H1 (cell line): ENCODE data around the gene SND1. TPM values are rescaled to one million over a fixed set of nuclear protein-coding genes. Genes with fewer than 3 reads are reported as not detected.

Source experiments
- CTCF ChIA-PET: fragments of 300-600 bp; sonication (Branson Sonifier 250); formaldehyde crosslinking; loops from one replicate; lab custom pipeline; 2021; ENCODE audit not compliant: partially characterized antibody; lab: Charles Lee
- POLR2A ChIA-PET: fragments of 300-600 bp; sonication (Branson Sonifier 250); formaldehyde crosslinking; loops from one replicate; lab custom pipeline; 2021; ENCODE audit warnings: inconsistent platforms; ENCODE audit not compliant: partially characterized antibody; lab: Charles Lee
- DNase-seq, 2 experiments: peaks; one replicate each; pipeline versions ENCODE4 v3.0.0 to v3.0.0-alpha.2; 2010 to 2022; ENCODE audit warnings: low spot score in 2 of 2, low read depth in 1 of 2, mixed read lengths in 1 of 2
- FAIRE-seq: peaks from 2 replicates; lab custom pipeline; 2011; peaks lifted over from hg19 to GRCh38; lab: Jason Lieb, UNC
- H2AFZ ChIP-seq: 2 replicates; pipeline ENCODE4 v1.8.1; 2012; ENCODE audit warnings: low read length, inconsistent platforms
- H2AK5ac ChIP-seq: 2 replicates; pipeline ENCODE4 v1.6.1; 2013; ENCODE audit warnings: low read depth, low read length
- H2BK120ac ChIP-seq: replicated peaks from 2 replicates; pipeline ENCODE3; 2013; ENCODE audit warnings: low read depth, low read length, inconsistent platforms
- H2BK12ac ChIP-seq: 2 replicates; pipeline ENCODE4 v1.6.1; 2013; ENCODE audit warnings: low read depth, low read length
- H2BK15ac ChIP-seq: 2 replicates; pipeline ENCODE4 v1.6.1; 2013; ENCODE audit warnings: low read length
- H2BK20ac ChIP-seq: 2 replicates; pipeline ENCODE4 v1.6.1; 2013; ENCODE audit warnings: low read length
- H2BK5ac ChIP-seq: 2 replicates; pipeline ENCODE4 v1.6.1; 2013; ENCODE audit warnings: low read depth, low read length
- H3K14ac ChIP-seq: 2 replicates; pipeline ENCODE4 v1.6.1; 2013; ENCODE audit warnings: inconsistent platforms; ENCODE audit not compliant: insufficient read length
- H3K18ac ChIP-seq: 2 replicates; pipeline ENCODE4 v1.6.1; 2013; ENCODE audit warnings: low read length; ENCODE audit errors: extremely low read depth
- H3K23ac ChIP-seq: 2 replicates; pipeline ENCODE4 v1.6.1; 2013; ENCODE audit warnings: inconsistent platforms; ENCODE audit not compliant: insufficient read length
- H3K23me2 ChIP-seq: 2 replicates; pipeline ENCODE4 v1.6.1; 2013; ENCODE audit warnings: low read depth, low read length
- H3K27ac ChIP-seq: 2 replicates; pipeline ENCODE4 v1.6.1; 2011; ENCODE audit warnings: low read depth, low read length, inconsistent platforms
- H3K27me3 ChIP-seq, 4 experiments: replicated peaks in 1 of 4; 1 replicate in 1 of 4; 2 replicates in 3 of 4; pipeline versions ENCODE4 v1.6.1 to v1.8.1; 2011 to 2013; ENCODE audit warnings: low read length in 3 of 4, mild to moderate bottlenecking in 3 of 4, inconsistent platforms in 2 of 4, mixed read lengths in 2 of 4, moderate library complexity in 1 of 4; ENCODE audit not compliant: control insufficient read depth in 3 of 4, insufficient read depth in 3 of 4; ENCODE audit errors: extremely low read depth in 1 of 4
- H3K36me3 ChIP-seq, 4 experiments: 2 replicates each; pipeline versions ENCODE4 v1.6.1 to v1.8.1; 2011 to 2013; ENCODE audit warnings: mild to moderate bottlenecking in 4 of 4, low read length in 3 of 4, moderate library complexity in 2 of 4, control low read depth in 1 of 4, inconsistent platforms in 1 of 4; ENCODE audit not compliant: insufficient read depth in 4 of 4, control insufficient read depth in 2 of 4
- H3K4ac ChIP-seq: replicated peaks from 2 replicates; pipeline ENCODE3; 2013; ENCODE audit warnings: low read length, low read depth, mixed read lengths, inconsistent platforms; ENCODE audit not compliant: insufficient read length
- H3K4me1 ChIP-seq, 4 experiments: replicated peaks in 1 of 4; 1 replicate in 1 of 4; 2 replicates in 3 of 4; pipeline versions ENCODE4 v1.6.1 to v1.8.1; 2011 to 2013; ENCODE audit warnings: low read length in 3 of 4, inconsistent platforms in 2 of 4, mixed read lengths in 1 of 4; ENCODE audit not compliant: insufficient read depth in 4 of 4, control insufficient read depth in 3 of 4
- H3K4me2 ChIP-seq, 2 experiments: 2 replicates each; pipeline versions ENCODE4 v1.6.1 to v1.8.1; 2011 to 2013; ENCODE audit warnings: low read depth in 2 of 2, low read length in 2 of 2, control low read depth in 1 of 2, inconsistent platforms in 1 of 2, mild to moderate bottlenecking in 1 of 2; ENCODE audit not compliant: insufficient read depth in 1 of 2
- H3K4me3 ChIP-seq, 4 experiments: fragments of 200-600, 300-600 bp in 1 of 4; sonication (generic), shearing (Covaris generic), sonication (Bioruptor Twin) in 1 of 4; 2 replicates each; pipeline versions ENCODE4 v1.5.1 to v1.8.1; 2011 to 2016; ENCODE audit warnings: low read length in 4 of 4, low read depth in 3 of 4, control low read depth in 2 of 4, inconsistent platforms in 2 of 4, mild to moderate bottlenecking in 2 of 4, mixed read lengths in 1 of 4, moderate library complexity in 1 of 4; ENCODE audit not compliant: insufficient read depth in 2 of 4; ENCODE audit errors: extremely low read depth in 1 of 4
- H3K56ac ChIP-seq: replicated peaks from 2 replicates; pipeline ENCODE3; 2013; ENCODE audit warnings: low read depth, mild to moderate bottlenecking, mixed read lengths, low read length, inconsistent platforms; ENCODE audit not compliant: insufficient read length
- H3K79me1 ChIP-seq: 2 replicates; pipeline ENCODE4 v1.6.1; 2013; ENCODE audit warnings: low read depth, low read length, control low read depth
- H3K79me2 ChIP-seq, 2 experiments: 2 replicates each; pipeline versions ENCODE4 v1.6.1 to v1.8.1; 2012 to 2013; ENCODE audit warnings: low read length in 2 of 2, mild to moderate bottlenecking in 2 of 2, inconsistent platforms in 1 of 2; ENCODE audit not compliant: insufficient read depth in 2 of 2, control insufficient read depth in 1 of 2
- H3K9ac ChIP-seq, 4 experiments: replicated peaks in 1 of 4; 1 replicate in 1 of 4; 2 replicates in 3 of 4; pipeline versions ENCODE4 v1.6.1 to v1.8.1; 2011 to 2013; ENCODE audit warnings: low read depth in 3 of 4, low read length in 3 of 4, control low read depth in 2 of 4, mild to moderate bottlenecking in 2 of 4, moderate library complexity in 2 of 4, inconsistent platforms in 1 of 4; ENCODE audit errors: extremely low read depth in 1 of 4
- H3K9me3 ChIP-seq, 2 experiments: 2 replicates each; pipeline versions ENCODE4 v1.6.1 to v1.8.1; 2012 to 2013; ENCODE audit warnings: mild to moderate bottlenecking in 2 of 2, moderate library complexity in 2 of 2, control low read depth in 1 of 2, inconsistent platforms in 1 of 2, low read depth in 1 of 2, low read length in 1 of 2, mixed read lengths in 1 of 2; ENCODE audit not compliant: insufficient read depth in 2 of 2
- H4K20me1 ChIP-seq, 2 experiments: replicated peaks in 1 of 2; 2 replicates each; pipeline versions ENCODE3 to v1.8.1; 2011 to 2013; ENCODE audit warnings: inconsistent platforms in 2 of 2, low read length in 2 of 2, mild to moderate bottlenecking in 1 of 2; ENCODE audit not compliant: insufficient read depth in 2 of 2, control insufficient read depth in 1 of 2
- H4K5ac ChIP-seq: 2 replicates; pipeline ENCODE4 v1.6.1; 2013; ENCODE audit warnings: low read length, low read depth, mixed read lengths, inconsistent platforms; ENCODE audit not compliant: insufficient read length
- H4K8ac ChIP-seq: 2 replicates; pipeline ENCODE4 v1.8.0; 2013; ENCODE audit warnings: mild to moderate bottlenecking, moderate library complexity, low read length, inconsistent platforms; ENCODE audit not compliant: insufficient read depth; ENCODE audit errors: extremely low read depth
- H4K91ac ChIP-seq: replicated peaks from 2 replicates; pipeline ENCODE3; 2013; ENCODE audit warnings: low read length, mixed read lengths, inconsistent platforms; ENCODE audit not compliant: insufficient read length
- E2F6 ChIP-seq: IDR thresholded peaks from 2 replicates; pipeline ENCODE4 v1.6.1; 2012; ENCODE audit warnings: inconsistent platforms
- PHF8 ChIP-seq: fragments of 200-600 bp; sonication (generic); conservative IDR thresholded peaks from 2 replicates; pipeline ENCODE4 v1.7.1; 2012; ENCODE audit warnings: low read depth, mild to moderate bottlenecking, inconsistent platforms, low read length, moderate library complexity
- POU5F1 ChIP-seq: IDR thresholded peaks from 2 replicates; pipeline ENCODE4 v1.6.1; 2011; ENCODE audit warnings: low read depth, mild to moderate bottlenecking, low read length, moderate library complexity
- SAP30 ChIP-seq: fragments of 300-600 bp; sonication (generic); IDR thresholded peaks from 2 replicates; pipeline ENCODE4 v1.7.1; 2012; ENCODE audit warnings: low read length, moderate library complexity, mild to moderate bottlenecking, inconsistent platforms; ENCODE audit not compliant: insufficient read depth, insufficient replicate concordance
- USF2 ChIP-seq: IDR thresholded peaks from 2 replicates; pipeline ENCODE4 v1.6.1; 2011; ENCODE audit warnings: low read length, improper control_type of control experiment
- WGBS, 2 experiments: shearing (Covaris generic) in 1 of 2; methylation state at CpG; one replicate each; pipeline versions ENCODE4 v1.1.6 to v1.1.7; 2013 to 2015; ENCODE audit warnings: low lambda C conversion rate in 2 of 2, mixed read lengths in 2 of 2, inconsistent platforms in 1 of 2, low coverage in 1 of 2, missing lambda C conversion rate in 1 of 2; ENCODE audit not compliant: insufficient replicate concordance in 2 of 2, insufficient coverage in 1 of 2, insufficient read length in 1 of 2; ENCODE audit errors: extremely low coverage in 1 of 2, missing lambda C conversion rate in 1 of 2; 5-methylcytosine and 5-hydroxymethylcytosine counted together
- polyA plus RNA-seq, 7 experiments: library from polyadenylated mRNA; depleted of rRNA in 3 of 7; stranded (reverse) in 5 of 7; unstranded in 2 of 7; fragments of >200 nt in 5 of 7; fragments of 200-250 nt in 2 of 7; gene quantifications; 1 replicate in 5 of 7; 2 replicates in 1 of 7; 4 replicates in 1 of 7; pipeline versions ENCODE4 v1.2.1 to v1.2.3, GENCODE V29; 2011 to 2013; ENCODE audit warnings: missing spikeins in 2 of 7, mixed read lengths in 2 of 7
- total RNA-seq: library from RNA; stranded (reverse); fragmentation: NEBNext Ultra II Directional; extraction: Animal tissue kit (Norgen Biotek cat#: 25700); gene quantifications from 2 replicates; pipeline ENCODE4 v1.2.1, GENCODE V29; 2021

SND1 gene
- total and polyA plus RNA-seq, 2 of the 8 experiments (the other 6 are each of a cell fraction or from before 2014, with no cell fraction given) = 122 to 290 TPM

DNA sequence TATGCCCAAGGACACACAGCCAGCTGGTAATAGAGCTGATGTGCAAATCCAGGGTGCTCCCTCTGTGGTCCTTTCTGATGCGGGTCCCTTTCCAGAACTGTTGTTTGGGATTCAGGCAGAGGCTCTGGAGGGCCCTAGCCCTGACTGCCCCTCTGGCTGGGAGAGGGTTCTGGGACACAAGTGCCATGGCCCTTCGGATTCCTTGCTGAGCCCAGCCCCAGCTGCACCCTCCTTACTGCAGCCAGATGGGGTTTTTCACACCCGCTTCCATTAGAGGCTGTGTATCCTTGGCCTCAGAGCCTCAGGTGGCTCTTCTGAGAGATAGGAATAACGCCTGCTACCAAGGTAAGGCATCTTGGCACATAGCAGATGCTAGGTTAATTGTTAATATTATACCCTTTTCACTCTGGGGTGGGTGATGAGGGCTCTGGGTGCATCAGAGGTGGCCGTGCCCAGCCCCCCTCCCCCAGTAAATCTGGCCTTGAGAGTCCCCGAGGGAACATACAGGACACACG lies 469.0 kb downstream of the SND1 start:
- no peaks in the 10 kb centered on the region for H3K23me2 ChIP-seq
- H2AK5ac ChIP-seq = no peak overlapping the region
- H4K5ac ChIP-seq = no peak overlapping the region
- H3K79me1 ChIP-seq = no peaks in the 10 kb centered on the region
- peaks cover 0 to 8% (median 5%) of the 10 kb centered on the region in 4 experiments; a peak in 3 of 7 replicates for H3K27me3 ChIP-seq
- H2BK12ac ChIP-seq = no peak overlapping the region
- FAIRE-seq = no peak
- ChIA-PET POLR2A (interaction anchor here (3.7 kb wide), 1 partner anchor 17 kb away, joined by 13 read pairs; no protein-coding TSS in a partner anchor), CTCF (interaction anchor here (0.6 to 5.3 kb wide), 7 partner anchors 15 to 625 kb away, joined by 3 to 48 read pairs (median 3); no protein-coding TSS in a partner anchor)
- no peak overlapping the region for H2BK15ac ChIP-seq
- H2BK120ac ChIP-seq = no peak overlapping the region
- no peak overlapping the region for H3K4me3 ChIP-seq
- no peak overlapping the region for H3K14ac ChIP-seq
- no peak for DNase-seq
- no peak overlapping the region for H3K18ac ChIP-seq
- no peaks in the 10 kb centered on the region for H3K9me3 ChIP-seq
- 85% methylated on average over 7 of the region's 7 CpGs; no CpG with 5 or more reads in 1 of the 2 experiments for WGBS, 2 experiments
- no peaks in the 10 kb centered on the region for H3K36me3 ChIP-seq
- no peak overlapping the region for H4K8ac ChIP-seq
- H2BK5ac ChIP-seq = no peak overlapping the region
- no peaks in the 10 kb centered on the region for H4K20me1 ChIP-seq
- H2AFZ ChIP-seq = no peak overlapping the region
- no peak overlapping the region for H2BK20ac ChIP-seq
- no peak overlapping the region for H3K27ac ChIP-seq
- H3K23ac ChIP-seq = no peak overlapping the region
- H3K9ac ChIP-seq = no peak overlapping the region
- no peak overlapping the region for H3K4me2 ChIP-seq
- H3K4ac ChIP-seq = no peak overlapping the region
- no peak overlapping the region for H3K56ac ChIP-seq
- H3K79me2 ChIP-seq = no peaks in the 10 kb centered on the region
- peaks cover 4 to 14% (median 8%) of the 10 kb centered on the region in 4 experiments for H3K4me1 ChIP-seq
- H4K91ac ChIP-seq = no peak overlapping the region
- no peak for TF ChIP-seq PHF8
- no peak for TF ChIP-seq USF2
- TF ChIP-seq POU5F1 = no peak
- TF ChIP-seq E2F6 = no peak
- TF ChIP-seq SAP30 = no peak
